Activated T-cell treated with anti-CD3 and anti-CD28 coated beads, Interleukin-2, amount 50 U/mL, for 72 hours (primary cell): ENCODE results near the gene IDH1. TPM values are rescaled to one million over a fixed set of nuclear protein-coding genes. Genes with fewer than 3 reads are reported as not detected.

ENCODE experiments used
- ATAC-seq, 2 donors: fragments of 150-1000 bp; cut with Tn5 transposase; replicated peaks in 1 of 2; 2 replicates each; pipeline ENCODE4 v1.10.0; 2021; ENCODE audit warnings: moderate library complexity in 2 of 2, mild to moderate bottlenecking in 1 of 2
- DNase-seq, 2 donors: peaks; one replicate each; pipeline ENCODE4 v3.0.0; 2021 to 2022; ENCODE audit warnings: mixed read lengths in 1 of 2
- H3K27ac Mint-ChIP-seq: one replicate; pipeline ENCODE4 v1.8.0; 2022; ENCODE audit warnings: mild to moderate bottlenecking, moderate library complexity, mixed read lengths
- H3K27me3 Mint-ChIP-seq: one replicate; pipeline ENCODE4 v1.8.0; 2022; ENCODE audit warnings: low read depth, mixed read lengths
- H3K36me3 Mint-ChIP-seq, 2 donors: one replicate each; pipeline ENCODE4 v1.8.0; 2022; ENCODE audit warnings: mixed read lengths in 2 of 2, mild to moderate bottlenecking in 1 of 2; ENCODE audit not compliant: insufficient read depth in 2 of 2
- H3K4me1 Mint-ChIP-seq: one replicate; pipeline ENCODE4 v1.8.0; 2022; ENCODE audit warnings: low read depth, mixed read lengths
- H3K4me3 Mint-ChIP-seq, 2 donors: one replicate each; pipeline ENCODE4 v1.8.0; 2022; ENCODE audit warnings: mild to moderate bottlenecking in 2 of 2, mixed read lengths in 2 of 2, moderate library complexity in 2 of 2
- H3K9me3 Mint-ChIP-seq, 2 donors: one replicate each; pipeline ENCODE4 v1.8.0; 2022; ENCODE audit warnings: mixed read lengths in 2 of 2
- total RNA-seq, 2 donors: library from RNA; stranded (reverse); gene quantifications; one replicate each; pipeline ENCODE4 v1.2.3, GENCODE V29; 2022

Gene IDH1
- total RNA-seq, 2 donors from 2014 or later = 18.6 to 21.4 TPM

DNA sequence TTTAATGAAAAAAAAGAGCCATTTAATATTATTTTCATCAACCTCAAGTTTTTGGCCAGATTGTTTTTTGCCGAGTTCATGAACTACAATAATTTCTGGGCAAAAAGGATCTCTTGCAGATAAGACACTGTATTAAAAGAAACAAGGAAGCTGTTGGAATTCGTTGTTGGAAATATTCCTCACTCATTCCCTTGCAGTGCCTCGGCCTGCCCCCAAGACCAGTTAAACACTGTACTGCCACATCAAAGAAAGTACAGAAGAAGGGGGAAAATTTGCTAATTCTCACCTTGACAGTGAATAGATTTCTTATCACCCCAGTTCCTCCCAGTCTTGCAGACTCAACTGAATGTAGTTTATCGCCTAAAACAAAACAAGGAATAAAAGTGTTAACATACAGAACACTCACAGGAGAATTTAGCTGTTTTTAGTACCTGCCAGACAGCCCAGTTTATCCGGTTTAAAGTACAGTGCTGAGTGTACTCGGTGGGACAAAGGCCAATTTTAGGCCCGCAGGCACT lies 1.2 kb downstream of the IDH1 start:
- H3K4me1 Mint-ChIP-seq = peaks cover 26% of the 10 kb centered on the region
- no peaks in the 10 kb centered on the region for H3K9me3 Mint-ChIP-seq
- peaks cover 0 to 6% of the 10 kb centered on the region in 2 donors for H3K36me3 Mint-ChIP-seq
- no peak overlapping the region for H3K27ac Mint-ChIP-seq
- DNase-seq (no peak), ATAC-seq (no peak)
- peak overlapping the region; percentile 96 to 99 for H3K4me3 Mint-ChIP-seq
- H3K27me3 Mint-ChIP-seq = no peaks in the 10 kb centered on the region

DNA sequence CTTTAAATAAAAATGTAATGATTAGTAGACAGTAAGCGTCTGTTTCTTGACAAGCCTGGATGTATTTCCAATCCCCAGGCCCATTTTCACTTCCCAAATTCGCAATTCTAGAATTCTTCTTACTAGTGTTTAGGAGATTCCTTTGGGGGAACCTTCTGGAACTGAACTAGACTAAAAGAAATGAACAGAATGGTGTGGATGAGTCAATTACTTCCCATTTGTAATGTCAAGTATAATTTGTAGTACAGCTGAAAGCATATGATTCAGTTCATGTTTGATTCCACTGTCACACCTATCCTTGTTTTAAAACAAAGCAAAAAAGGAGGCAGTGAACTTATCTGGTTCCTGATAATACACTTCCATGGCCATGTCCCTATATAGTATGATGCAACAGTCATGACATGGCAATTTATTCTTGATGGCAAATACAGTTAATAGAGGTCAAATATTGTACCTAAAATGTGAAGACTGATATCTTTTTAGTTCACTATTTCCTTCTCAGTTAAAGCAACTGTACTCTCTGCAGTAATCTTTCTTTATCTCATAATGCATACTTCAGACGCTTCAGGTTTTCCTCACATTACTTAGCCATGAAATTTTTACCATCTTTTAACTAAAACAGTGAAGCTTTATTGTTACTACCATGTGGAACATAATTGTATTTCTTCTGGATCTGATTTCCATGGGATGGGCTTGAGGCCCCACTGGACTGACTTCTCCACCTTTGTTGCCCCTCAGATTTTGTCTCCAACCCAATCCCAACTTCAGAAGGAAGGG lies 2.0 kb downstream of the IDH1 start:
- Mint-ChIP-seq H3K4me3 (peak overlapping the region; percentile 96 to 99), H3K9me3 (no peaks in the 10 kb centered on the region), H3K27ac (no peak overlapping the region), H3K36me3 (peaks cover 0 to 6% of the 10 kb centered on the region in 2 donors), H3K4me1 (peaks cover 26% of the 10 kb centered on the region), H3K27me3 (no peaks in the 10 kb centered on the region)
- DNase-seq = no peak
- ATAC-seq = no peak

- DNase-seq (no peak), ATAC-seq (no peak)
- peaks cover 18% of the 10 kb centered on the region for H3K4me1 Mint-ChIP-seq
- no peaks in the 10 kb centered on the region for H3K9me3 Mint-ChIP-seq
- H3K27ac Mint-ChIP-seq = no peak overlapping the region
- H3K36me3 Mint-ChIP-seq = peaks cover 0 to 6% of the 10 kb centered on the region in 2 donors
- H3K27me3 Mint-ChIP-seq = no peaks in the 10 kb centered on the region
- no peak overlapping the region for H3K4me3 Mint-ChIP-seq
Measured at GRCh38 chr2:208251098-208251497, 3.8 kb downstream of the IDH1 start.

DNA sequence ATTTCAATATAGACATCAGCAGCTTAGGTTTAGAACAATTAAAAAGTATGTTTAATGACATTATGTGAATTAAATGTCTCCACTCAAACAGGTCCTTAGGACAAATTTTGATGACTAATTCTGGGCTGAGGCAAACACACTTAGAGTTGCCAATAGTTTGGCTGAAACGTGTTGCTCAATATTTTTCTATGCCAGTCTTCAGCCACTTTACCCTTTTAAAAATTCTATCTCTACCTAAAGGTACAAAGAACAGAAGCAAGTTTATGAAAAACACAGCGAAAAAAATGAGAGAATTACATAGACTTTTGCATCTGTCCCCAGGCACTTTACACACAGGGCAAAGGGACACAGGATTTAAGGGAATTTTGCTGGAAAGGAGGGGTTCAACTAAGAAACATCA lies 4.5 kb downstream of the IDH1 start:
- no peak for ATAC-seq
- peaks cover 12% of the 10 kb centered on the region for H3K4me1 Mint-ChIP-seq
- H3K27ac Mint-ChIP-seq = no peak overlapping the region
- H3K4me3 Mint-ChIP-seq = no peak overlapping the region
- DNase-seq = no peak
- peaks cover 0 to 6% of the 10 kb centered on the region in 2 donors for H3K36me3 Mint-ChIP-seq
- no peaks in the 10 kb centered on the region for H3K27me3 Mint-ChIP-seq
- no peaks in the 10 kb centered on the region for H3K9me3 Mint-ChIP-seq

GRCh38 chr2:208249296-208249695 lies 5.6 kb downstream of the IDH1 start:
- peaks cover 0 to 6% of the 10 kb centered on the region in 2 donors for H3K36me3 Mint-ChIP-seq
- H3K4me3 Mint-ChIP-seq = no peak overlapping the region
- peaks cover 12% of the 10 kb centered on the region for H3K4me1 Mint-ChIP-seq
- DNase-seq (no peak), ATAC-seq (no peak)
- no peak overlapping the region for H3K27ac Mint-ChIP-seq
- H3K27me3 Mint-ChIP-seq = no peaks in the 10 kb centered on the region
- H3K9me3 Mint-ChIP-seq = no peaks in the 10 kb centered on the region

- no peaks in the 10 kb centered on the region for H3K9me3 Mint-ChIP-seq
- DNase-seq (no peak), ATAC-seq (no peak)
- H3K27me3 Mint-ChIP-seq = no peaks in the 10 kb centered on the region
- H3K36me3 Mint-ChIP-seq = peaks cover 2 to 6% of the 10 kb centered on the region in 2 donors
- peaks cover 8% of the 10 kb centered on the region for H3K4me1 Mint-ChIP-seq
- H3K27ac Mint-ChIP-seq = no peak overlapping the region
- H3K4me3 Mint-ChIP-seq = no peak overlapping the region
Measured at GRCh38 chr2:208248601-208249000, 6.3 kb downstream of the IDH1 start.

DNA sequence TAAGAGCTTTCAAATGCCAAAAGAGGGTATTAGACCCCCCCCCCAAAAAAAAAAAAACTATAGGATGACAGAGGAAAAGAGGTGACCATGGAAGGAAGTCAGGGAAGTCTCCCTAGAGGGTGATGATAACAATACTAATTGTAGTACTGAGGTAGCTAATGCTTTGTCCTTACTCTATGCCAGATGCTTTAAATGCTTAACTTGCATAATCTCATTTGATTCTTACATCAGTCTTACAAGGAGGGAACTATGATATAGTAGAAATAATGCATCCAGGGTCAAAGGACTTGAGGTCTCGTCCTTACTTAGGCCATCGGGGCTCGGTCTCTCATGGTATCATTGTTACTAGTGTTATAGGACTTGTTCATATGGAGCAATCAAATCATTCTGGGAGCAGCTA lies 9.1 kb downstream of the IDH1 start:
- H3K9me3 Mint-ChIP-seq = no peaks in the 10 kb centered on the region
- peaks cover 2% of the 10 kb centered on the region in 2 donors for H3K36me3 Mint-ChIP-seq
- DNase-seq (no peak), ATAC-seq (no peak)
- H3K27me3 Mint-ChIP-seq = no peaks in the 10 kb centered on the region
- no peaks in the 10 kb centered on the region for H3K4me1 Mint-ChIP-seq
- H3K4me3 Mint-ChIP-seq = no peak overlapping the region
- H3K27ac Mint-ChIP-seq = peak overlapping the region; percentile 55

GRCh38 chr2:208244422-208244821 lies 10.4 kb downstream of the IDH1 start:
- H3K9me3 Mint-ChIP-seq = no peaks in the 10 kb centered on the region
- no peaks in the 10 kb centered on the region for H3K27me3 Mint-ChIP-seq
- no peak overlapping the region for H3K27ac Mint-ChIP-seq
- H3K4me1 Mint-ChIP-seq = no peaks in the 10 kb centered on the region
- ATAC-seq (no peak), DNase-seq (no peak)
- H3K4me3 Mint-ChIP-seq = no peak overlapping the region
- H3K36me3 Mint-ChIP-seq = peaks cover 3 to 5% of the 10 kb centered on the region in 2 donors

DNA sequence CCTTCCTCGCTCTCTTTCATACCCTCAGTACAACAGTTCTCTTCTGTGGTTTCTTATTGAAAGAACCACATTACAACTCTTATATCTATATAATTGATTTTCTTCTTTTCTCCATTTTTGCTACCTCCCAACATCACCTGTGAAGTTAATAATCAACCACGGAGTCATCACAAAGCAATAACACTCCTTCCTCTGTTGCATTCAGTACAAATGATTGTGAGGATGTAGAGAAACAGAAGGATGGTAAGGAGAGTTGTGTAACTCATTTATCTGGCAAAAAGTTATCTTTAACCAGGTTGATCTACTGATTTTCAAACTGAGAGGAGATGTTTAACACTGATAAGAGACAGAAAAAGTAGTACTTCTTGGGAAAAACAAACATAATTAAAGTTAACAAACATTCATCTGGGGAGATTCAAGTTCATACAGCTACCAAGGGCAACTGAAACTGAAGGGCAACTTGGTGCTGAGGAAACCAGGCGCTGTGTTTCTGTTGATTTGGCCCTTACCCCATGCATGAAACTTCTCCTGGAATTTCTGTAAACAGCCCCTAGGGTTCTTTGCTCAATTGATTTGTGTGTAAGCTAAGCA lies 14.2 kb downstream of the IDH1 start:
- no peaks in the 10 kb centered on the region for H3K27me3 Mint-ChIP-seq
- no peak overlapping the region for H3K4me3 Mint-ChIP-seq
- H3K27ac Mint-ChIP-seq = no peak overlapping the region
- no peaks in the 10 kb centered on the region for H3K9me3 Mint-ChIP-seq
- ATAC-seq (no peak), DNase-seq (no peak)
- H3K4me1 Mint-ChIP-seq = no peaks in the 10 kb centered on the region
- H3K36me3 Mint-ChIP-seq = peaks cover 5 to 7% of the 10 kb centered on the region in 2 donors

DNA sequence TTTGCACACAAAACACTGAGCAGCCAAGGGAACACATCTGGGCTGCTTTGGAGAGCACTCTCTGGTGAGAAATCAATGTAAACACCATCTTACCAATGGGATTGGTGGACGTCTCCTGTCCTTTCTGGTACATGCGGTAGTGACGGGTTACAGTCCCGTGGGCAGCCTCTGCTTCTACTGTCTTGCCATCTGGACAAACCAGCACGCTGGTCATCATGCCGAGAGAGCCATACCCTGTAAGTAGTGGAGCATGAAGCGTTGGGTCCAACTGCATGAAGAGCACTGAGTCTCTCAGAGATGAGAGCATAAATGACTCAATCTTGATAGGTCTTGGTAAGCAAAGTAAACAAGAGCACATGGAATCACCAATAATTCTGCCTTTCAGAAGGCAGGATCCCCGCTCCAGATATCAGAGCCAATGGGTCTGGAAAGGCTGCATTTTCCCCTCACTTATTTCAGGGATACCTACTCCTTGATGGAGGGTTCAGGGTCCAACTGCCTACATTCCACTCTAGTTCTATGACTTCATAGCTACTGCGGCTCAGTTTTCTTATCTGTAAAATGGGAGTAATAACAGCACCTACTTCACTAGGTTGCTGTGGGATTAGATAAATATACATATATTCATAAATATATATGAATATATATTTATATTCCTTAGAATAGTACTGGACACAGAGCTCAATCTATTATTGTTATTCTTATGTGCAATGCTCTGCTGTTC lies 14.9 kb downstream of the IDH1 start:
- peaks cover 0 to 2% of the 10 kb centered on the region in 2 donors for H3K9me3 Mint-ChIP-seq
- no peak for ATAC-seq
- H3K36me3 Mint-ChIP-seq = peaks cover 7 to 9% of the 10 kb centered on the region in 2 donors

DNA sequence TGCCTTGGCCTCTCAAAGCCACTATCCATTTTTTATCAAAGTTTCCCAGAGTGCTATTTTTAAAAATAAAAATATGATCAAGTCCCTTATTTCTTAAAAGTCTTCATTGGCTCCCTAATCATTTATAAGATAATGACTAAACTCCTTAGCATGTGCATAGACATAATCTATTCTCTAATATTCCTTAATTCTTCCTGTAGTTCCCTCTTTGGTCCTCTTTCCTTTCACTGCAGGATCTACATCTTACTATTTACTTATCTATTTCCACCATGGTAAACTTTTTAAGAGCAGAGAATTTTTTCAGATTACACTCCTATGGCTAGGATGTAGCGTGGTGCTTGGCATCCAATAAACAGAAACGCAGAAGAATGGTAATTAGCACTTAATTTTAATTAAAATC lies 19.0 kb downstream of the IDH1 start:
- no peak overlapping the region for H3K27ac Mint-ChIP-seq

More for the DNA sequence above, 14.9 kb downstream of the IDH1 start:
- no peak for DNase-seq
- Mint-ChIP-seq H3K27me3 (no peaks in the 10 kb centered on the region), H3K4me1 (no peaks in the 10 kb centered on the region), H3K4me3 (no peak overlapping the region), H3K27ac (no peak overlapping the region)

DNA sequence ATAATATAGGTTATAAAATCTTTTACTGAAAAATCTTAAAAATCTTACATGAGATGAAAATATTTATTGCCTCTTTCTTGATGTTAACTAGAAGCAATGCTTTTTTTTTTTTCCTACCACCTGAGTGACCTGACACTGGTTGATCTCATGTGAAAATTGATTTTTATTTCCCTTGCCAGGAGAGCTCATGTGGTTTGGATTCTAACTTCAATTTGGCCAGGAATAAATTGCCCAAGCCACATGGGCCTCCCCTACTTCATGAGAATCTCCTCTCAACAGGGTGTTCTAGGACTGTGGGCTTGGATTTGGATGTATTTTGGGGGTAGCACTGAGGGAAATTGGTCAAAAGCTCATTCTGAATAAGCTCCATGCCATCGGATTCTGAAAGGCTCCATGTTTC lies 20.1 kb downstream of the IDH1 start:
- Mint-ChIP-seq H3K9me3 (peaks cover 2 to 5% of the 10 kb centered on the region in 2 donors), H3K4me3 (no peak overlapping the region), H3K36me3 (peaks cover 4 to 8% of the 10 kb centered on the region in 2 donors), H3K27me3 (no peaks in the 10 kb centered on the region), H3K27ac (no peak overlapping the region), H3K4me1 (no peaks in the 10 kb centered on the region)
- no peak for DNase-seq
- ATAC-seq = no peak

More for the DNA sequence above, 19.0 kb downstream of the IDH1 start:
- no peak overlapping the region for H3K4me3 Mint-ChIP-seq
- H3K4me1 Mint-ChIP-seq = no peaks in the 10 kb centered on the region
- H3K36me3 Mint-ChIP-seq = peaks cover 6 to 9% of the 10 kb centered on the region in 2 donors
- no peak for ATAC-seq
- no peaks in the 10 kb centered on the region for H3K27me3 Mint-ChIP-seq
- H3K9me3 Mint-ChIP-seq = peaks cover 2 to 5% of the 10 kb centered on the region in 2 donors
- no peak for DNase-seq

GRCh38 chr2:208228476-208228875 lies 26.4 kb downstream of the IDH1 start:
- H3K9me3 Mint-ChIP-seq = peaks cover 2 to 3% of the 10 kb centered on the region in 2 donors
- no peak overlapping the region for H3K27ac Mint-ChIP-seq
- no peak for DNase-seq
- no peaks in the 10 kb centered on the region for H3K27me3 Mint-ChIP-seq
- no peak overlapping the region for H3K4me3 Mint-ChIP-seq
- no peaks in the 10 kb centered on the region for H3K4me1 Mint-ChIP-seq
- ATAC-seq = no peak
- no peaks in the 10 kb centered on the region for H3K36me3 Mint-ChIP-seq
